HFF-Myc (cell line): Measurements from ENCODE around the gene BRICD5.

Experiments used
- DNase-seq: peaks from one replicate; pipeline ENCODE4 v3.0.0-alpha.2; 2011; ENCODE audit warnings: low read depth; ENCODE audit errors: extremely low read depth
- H3K4me3 ChIP-seq: replicated peaks from 2 replicates; pipeline ENCODE4 v1.5.1; 2011; ENCODE audit warnings: low read depth, mild to moderate bottlenecking, control low read depth, low read length
- CTCF ChIP-seq: IDR thresholded peaks from 2 replicates; pipeline ENCODE4 v1.5.1; 2012; ENCODE audit warnings: mild to moderate bottlenecking, low read depth, low read length, control low read depth; ENCODE audit errors: missing control alignments

Gene BRICD5

DNA sequence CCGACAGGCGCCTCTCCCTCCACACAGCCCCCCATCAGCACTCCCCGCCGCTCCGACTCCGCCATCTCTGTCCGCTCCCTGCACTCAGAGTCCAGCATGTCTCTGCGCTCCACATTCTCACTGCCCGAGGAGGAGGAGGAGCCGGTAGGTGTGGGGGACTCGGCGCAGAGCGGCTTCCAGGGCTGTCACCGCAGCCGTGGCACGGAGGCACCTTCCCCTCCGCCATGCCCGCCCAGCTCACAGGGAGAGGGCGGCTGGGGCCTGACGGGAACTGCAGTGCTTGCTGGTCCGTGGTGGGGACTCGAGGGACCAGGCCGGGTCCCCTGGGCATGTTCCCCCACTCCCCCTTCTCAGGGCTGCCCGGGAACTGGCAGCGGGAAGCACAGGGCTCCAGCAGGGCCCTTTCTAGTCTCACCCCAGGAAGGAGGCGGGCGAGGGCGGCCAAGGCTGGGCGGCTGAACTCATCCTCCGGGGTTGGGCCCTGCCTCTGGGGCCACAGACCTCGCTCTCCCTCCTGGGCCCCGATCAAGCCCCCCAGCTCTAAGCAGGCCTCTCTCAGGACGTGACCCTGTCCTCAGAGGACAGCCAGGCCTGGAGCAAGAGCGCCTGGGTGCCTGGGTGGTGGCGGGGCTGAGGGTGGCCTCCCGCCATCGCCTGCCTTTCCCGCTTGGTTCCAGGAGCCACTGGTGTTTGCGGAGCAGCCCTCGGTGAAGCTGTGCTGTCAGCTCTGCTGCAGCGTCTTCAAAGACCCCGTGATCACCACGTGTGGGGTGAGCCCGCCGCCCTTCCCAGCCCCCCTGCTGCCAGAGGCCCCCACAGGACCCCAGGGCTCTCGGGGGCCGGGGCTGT lies 39.9 kb downstream of the BRICD5 start:
- no peak overlapping the region for H3K4me3 ChIP-seq
- DNase-seq = no peak
- no peak for TF ChIP-seq CTCF

- DNase-seq = no peak
- no peak overlapping the region for H3K4me3 ChIP-seq
- no peak for TF ChIP-seq CTCF
Measured at GRCh38 chr16:2170080-2170479, 40.6 kb downstream of the BRICD5 start.

- no peak overlapping the region for H3K4me3 ChIP-seq
- no peak for TF ChIP-seq CTCF
- DNase-seq = no peak
Measured at GRCh38 chr16:2167068-2167638, 43.5 kb downstream of the BRICD5 start.

GRCh38 chr16:2166263-2167067 lies 44.2 kb downstream of the BRICD5 start:
- no peak for TF ChIP-seq CTCF
- no peak overlapping the region for H3K4me3 ChIP-seq
- no peak for DNase-seq

DNA sequence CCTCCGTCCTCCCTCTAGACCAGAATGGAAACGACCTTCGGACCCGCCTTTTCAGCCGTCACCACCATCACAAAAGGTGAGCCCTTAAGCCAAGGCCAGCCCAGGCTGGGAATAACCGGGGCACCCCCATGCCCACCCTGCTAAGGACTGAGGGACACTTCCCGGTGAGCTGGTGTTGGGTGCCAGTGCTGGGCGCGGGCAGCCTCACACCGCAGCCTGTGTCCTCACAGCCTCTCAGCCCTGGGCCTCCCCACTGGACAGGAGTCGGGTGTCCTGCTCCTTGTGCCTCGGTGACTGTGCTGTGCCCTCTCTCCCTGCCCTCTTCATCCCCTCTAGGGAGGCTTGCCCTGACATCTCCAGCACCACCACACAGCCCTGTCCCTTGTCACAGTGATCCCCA lies 44.8 kb downstream of the BRICD5 start:
- no peak for DNase-seq

More for the DNA sequence above, 44.8 kb downstream of the BRICD5 start:
- no peak for TF ChIP-seq CTCF
- H3K4me3 ChIP-seq = no peak overlapping the region
